ENCODE data around the gene HRG. TPM values are rescaled to one million over a fixed set of nuclear protein-coding genes. Genes with fewer than 3 reads are reported as not detected.

Gene HRG
- total RNA-seq, 1 donor, result not detected

DNA sequence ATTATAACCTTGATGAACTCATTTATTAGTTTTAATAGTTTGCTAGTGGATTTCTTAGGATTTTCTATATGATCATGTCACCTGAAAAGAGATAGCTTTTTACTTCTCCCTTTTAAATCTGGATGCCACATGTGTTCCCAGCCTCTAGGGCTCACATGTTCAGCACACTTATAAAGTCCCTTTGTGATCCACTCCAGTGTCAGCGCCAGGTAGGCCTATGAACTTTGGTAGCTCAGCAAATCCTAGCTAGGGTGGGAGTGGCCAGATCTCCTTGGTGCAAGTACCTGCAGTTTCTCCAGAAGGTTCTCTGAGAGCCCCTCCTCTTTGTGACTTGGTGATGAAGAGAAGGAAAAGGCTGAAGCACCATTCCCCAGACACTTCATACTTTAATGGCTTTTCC is 17.0 kb upstream of the HRG start:
- no peak for DNase-seq (ENCODE audit: insufficient read length, low spot score, missing footprints)
- H3K9me3 ChIP-seq (ENCODE audit: low read depth, low read length), result no peaks in the 10 kb centered on the region
- H3K36me3 ChIP-seq (ENCODE audit: insufficient read depth, low read length), result no peaks in the 10 kb centered on the region
- no peaks in the 10 kb centered on the region for H3K27me3 ChIP-seq (ENCODE audit: insufficient read depth, low read length)
- no peak overlapping the region for H2AFZ ChIP-seq (ENCODE audit: low read length)
- H3K4me3 ChIP-seq (ENCODE audit: insufficient read depth, low read length), result no peak overlapping the region
- no peak overlapping the region for H3K27ac ChIP-seq (ENCODE audit: low read depth, low read length)
- no peak for TF ChIP-seq CTCF (IDR thresholded peaks at IDR 0.05; ENCODE audit: extremely low read depth, low read depth, low read length)
- no peaks in the 10 kb centered on the region for H4K20me1 ChIP-seq (ENCODE audit: insufficient read depth, low read length)
- no peaks in the 10 kb centered on the region for H3K79me2 ChIP-seq (ENCODE audit: insufficient read depth, low read length)
- H3K4me1 ChIP-seq (ENCODE audit: insufficient read depth, low read length), result no peaks in the 10 kb centered on the region
- no peak overlapping the region for H3K4me2 ChIP-seq (ENCODE audit: insufficient read depth, low read length)

- Histone ChIP-seq H3K27me3 (ENCODE audit: insufficient read depth, low read length) (no peaks in the 10 kb centered on the region), H3K9me3 (ENCODE audit: low read depth, low read length) (no peaks in the 10 kb centered on the region), H3K4me2 (ENCODE audit: insufficient read depth, low read length) (no peak overlapping the region), H4K20me1 (ENCODE audit: insufficient read depth, low read length) (no peaks in the 10 kb centered on the region), H3K4me3 (ENCODE audit: insufficient read depth, low read length) (no peak overlapping the region), H3K79me2 (ENCODE audit: insufficient read depth, low read length) (no peaks in the 10 kb centered on the region), H3K27ac (ENCODE audit: low read depth, low read length) (no peak overlapping the region), H3K36me3 (ENCODE audit: insufficient read depth, low read length) (no peaks in the 10 kb centered on the region), H3K4me1 (ENCODE audit: insufficient read depth, low read length) (no peaks in the 10 kb centered on the region), H2AFZ (ENCODE audit: low read length) (no peak overlapping the region)
- DNase-seq (ENCODE audit: insufficient read length, low spot score, missing footprints), result no peak
- no peak for TF ChIP-seq CTCF (IDR thresholded peaks at IDR 0.05; ENCODE audit: extremely low read depth, low read depth, low read length)
Measured at GRCh38 chr3:186651678-186652215, 14.1 kb upstream of the HRG start.

DNA sequence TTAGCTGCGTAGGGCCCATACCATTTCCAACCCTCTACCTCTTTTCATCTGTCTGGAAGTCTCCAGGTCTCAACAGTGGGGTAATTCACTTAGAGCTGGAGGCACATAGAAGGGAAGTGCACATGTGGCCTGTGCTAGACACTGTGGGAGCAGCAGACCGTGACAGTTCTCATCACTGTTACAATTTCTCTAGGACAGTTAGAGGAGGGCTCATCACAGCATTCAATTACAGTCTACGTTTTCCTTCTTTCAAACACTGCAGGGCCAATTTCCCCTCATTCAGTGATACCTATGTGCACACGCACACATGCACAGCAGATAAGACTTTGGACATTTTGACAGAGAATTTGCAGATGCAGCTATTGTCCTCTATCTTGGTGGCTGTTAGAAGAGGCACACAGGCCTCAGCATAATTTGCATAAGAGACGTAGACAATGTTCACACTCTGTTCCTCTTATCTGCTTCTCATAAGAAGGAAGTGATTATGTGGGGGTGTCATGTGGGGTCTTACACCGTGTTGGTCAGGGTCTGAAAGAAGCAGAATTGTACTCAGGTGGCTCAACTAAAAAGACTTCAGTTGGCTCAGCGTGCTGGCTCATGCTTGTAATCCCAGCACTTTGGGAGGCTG is 12.6 kb upstream of the HRG start:
- no peak for TF ChIP-seq CTCF (IDR thresholded peaks at IDR 0.05; ENCODE audit: extremely low read depth, low read depth, low read length)
- no peak overlapping the region for H2AFZ ChIP-seq (ENCODE audit: low read length)

DNA sequence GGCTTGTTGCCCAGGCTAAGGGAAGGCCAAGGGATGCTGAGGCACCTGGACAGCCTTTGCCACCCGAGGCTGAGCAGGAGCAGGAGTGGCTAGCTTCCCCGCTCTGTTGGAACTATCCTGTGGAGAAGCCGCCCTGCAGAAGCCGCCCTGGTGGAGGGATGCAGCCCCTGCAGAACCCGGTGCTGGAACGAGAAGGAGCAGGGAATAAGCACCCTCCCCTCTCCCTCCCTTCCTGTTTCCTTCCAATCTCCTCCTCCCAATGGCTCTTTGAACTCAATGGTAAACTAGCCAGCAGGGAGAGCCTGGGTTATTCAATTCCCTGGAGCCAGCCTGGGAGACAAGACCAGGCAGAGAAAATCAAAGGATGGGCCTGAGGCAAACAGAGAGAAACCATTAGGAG is 11.8 kb upstream of the HRG start:
- Histone ChIP-seq H4K20me1 (ENCODE audit: insufficient read depth, low read length) (no peaks in the 10 kb centered on the region), H3K4me1 (ENCODE audit: insufficient read depth, low read length) (no peaks in the 10 kb centered on the region), H3K79me2 (ENCODE audit: insufficient read depth, low read length) (no peaks in the 10 kb centered on the region), H3K36me3 (ENCODE audit: insufficient read depth, low read length) (no peaks in the 10 kb centered on the region), H3K9me3 (ENCODE audit: low read depth, low read length) (no peaks in the 10 kb centered on the region), H2AFZ (ENCODE audit: low read length) (no peak overlapping the region), H3K27ac (ENCODE audit: low read depth, low read length) (no peak overlapping the region), H3K27me3 (ENCODE audit: insufficient read depth, low read length) (no peaks in the 10 kb centered on the region), H3K4me3 (ENCODE audit: insufficient read depth, low read length) (no peak overlapping the region), H3K4me2 (ENCODE audit: insufficient read depth, low read length) (no peak overlapping the region)
- DNase-seq (ENCODE audit: insufficient read length, low spot score, missing footprints), result no peak
- TF ChIP-seq CTCF (IDR thresholded peaks at IDR 0.05; ENCODE audit: extremely low read depth, low read depth, low read length), result no peak

More for the DNA sequence above, 12.6 kb upstream of the HRG start:
- H3K36me3 ChIP-seq (ENCODE audit: insufficient read depth, low read length), result no peaks in the 10 kb centered on the region
- DNase-seq (ENCODE audit: insufficient read length, low spot score, missing footprints), result no peak
- no peaks in the 10 kb centered on the region for H3K9me3 ChIP-seq (ENCODE audit: low read depth, low read length)
- H3K27ac ChIP-seq (ENCODE audit: low read depth, low read length), result no peak overlapping the region
- H4K20me1 ChIP-seq (ENCODE audit: insufficient read depth, low read length), result no peaks in the 10 kb centered on the region
- H3K27me3 ChIP-seq (ENCODE audit: insufficient read depth, low read length), result no peaks in the 10 kb centered on the region
- H3K4me2 ChIP-seq (ENCODE audit: insufficient read depth, low read length), result no peak overlapping the region
- no peaks in the 10 kb centered on the region for H3K79me2 ChIP-seq (ENCODE audit: insufficient read depth, low read length)
- H3K4me3 ChIP-seq (ENCODE audit: insufficient read depth, low read length), result no peak overlapping the region
- no peaks in the 10 kb centered on the region for H3K4me1 ChIP-seq (ENCODE audit: insufficient read depth, low read length)

Data from osteoblast (primary cell).